Stimulated activated CD8-positive, alpha-beta memory T cell treated with anti-CD3 and anti-CD28 coated beads, Interleukin-15, amount 100 ng/mL, for 1 hour (primary cell): ENCODE measurements around the gene DMRTA2.

Source experiments
- DNase-seq: peaks from one replicate; pipeline ENCODE4 v3.0.0-alpha.2; 2020; ENCODE audit warnings: low read depth

DMRTA2 gene

GRCh38 chr1:50422946-50423669 is at the start of gene DMRTA2:
Gene DMRTA2, minus strand, starts transcription at chr1:50423443. Its CDS starts 1,907 bp downstream, at chr1:50421536.
- DNase-seq, result no peak

- DNase-seq, result no peak
Measured at GRCh38 chr1:50471967-50472366, 48.7 kb upstream of the DMRTA2 start.

GRCh38 chr1:50462964-50463363 is 39.7 kb upstream of the DMRTA2 start:
- DNase-seq, result no peak

- DNase-seq, result no peak
Measured at GRCh38 chr1:50458507-50458906, 35.3 kb upstream of the DMRTA2 start.

GRCh38 chr1:50454911-50455310 is 31.7 kb upstream of the DMRTA2 start:
- DNase-seq, result no peak

GRCh38 chr1:50453266-50453665 is 30.0 kb upstream of the DMRTA2 start:
- no peak for DNase-seq

- no peak for DNase-seq
Measured at GRCh38 chr1:50452700-50453099, 29.5 kb upstream of the DMRTA2 start.

GRCh38 chr1:50450861-50451653 is 27.8 kb upstream of the DMRTA2 start:
- DNase-seq, result no peak

- DNase-seq, result no peak
Measured at GRCh38 chr1:50447961-50448360, 24.7 kb upstream of the DMRTA2 start.

GRCh38 chr1:50441183-50441582 is 17.9 kb upstream of the DMRTA2 start:
- no peak for DNase-seq

GRCh38 chr1:50438945-50439344 is 15.7 kb upstream of the DMRTA2 start:
- DNase-seq, result no peak

- DNase-seq, result no peak
Measured at GRCh38 chr1:50436489-50436888, 13.2 kb upstream of the DMRTA2 start.

GRCh38 chr1:50430010-50430405 is 6.8 kb upstream of the DMRTA2 start:
- no peak for DNase-seq

GRCh38 chr1:50427818-50428779 is 4.9 kb upstream of the DMRTA2 start:
- no peak for DNase-seq

GRCh38 chr1:50427086-50427817 is 4.0 kb upstream of the DMRTA2 start:
- no peak for DNase-seq

- no peak for DNase-seq
Measured at GRCh38 chr1:50426702-50427085, 3.5 kb upstream of the DMRTA2 start.

GRCh38 chr1:50426108-50426700 is 3.0 kb upstream of the DMRTA2 start:
- DNase-seq, result no peak

GRCh38 chr1:50425376-50426107 is 2.3 kb upstream of the DMRTA2 start:
- DNase-seq, result no peak

- no peak for DNase-seq
Measured at GRCh38 chr1:50424884-50425375, 1.7 kb upstream of the DMRTA2 start.
